ENCODE data around the gene CROCC2.

Gene CROCC2

GRCh38 chr2:240959941-240960308 lies 53.8 kb downstream of the CROCC2 start:
- no peak for DNase-seq

GRCh38 chr2:240960309-240960970 lies 54.3 kb downstream of the CROCC2 start:
- no peak for DNase-seq

GRCh38 chr2:240960971-240961876 lies 55.1 kb downstream of the CROCC2 start:
- DNase-seq, result no peak

GRCh38 chr2:240961910-240962299 lies 55.8 kb downstream of the CROCC2 start:
- no peak for DNase-seq

GRCh38 chr2:240962300-240963064 lies 56.3 kb downstream of the CROCC2 start:
- DNase-seq, result no peak

GRCh38 chr2:240963065-240963867 lies 57.1 kb downstream of the CROCC2 start:
- DNase-seq, result no peak

GRCh38 chr2:240963868-240964703 lies 58.0 kb downstream of the CROCC2 start:
- no peak for DNase-seq

- no peak for DNase-seq
These were observed 58.7 kb downstream of the CROCC2 start for GRCh38 chr2:240964704-240965295.

GRCh38 chr2:240965296-240965904 lies 59.3 kb downstream of the CROCC2 start:
- no peak for DNase-seq

GRCh38 chr2:240965905-240966456 lies 59.8 kb downstream of the CROCC2 start:
- no peak for DNase-seq

- no peak for DNase-seq
These were observed 60.3 kb downstream of the CROCC2 start for GRCh38 chr2:240966457-240966905.

GRCh38 chr2:240966906-240967680 lies 61.0 kb downstream of the CROCC2 start:
- no peak for DNase-seq

- DNase-seq, result no peak
These were observed 61.8 kb downstream of the CROCC2 start for GRCh38 chr2:240967681-240968621.

- DNase-seq, result no peak
These were observed 62.8 kb downstream of the CROCC2 start for GRCh38 chr2:240968731-240969624.

- no peak for DNase-seq
These were observed 64.0 kb downstream of the CROCC2 start for GRCh38 chr2:240970104-240970503.

GRCh38 chr2:240970816-240971215 lies 64.7 kb downstream of the CROCC2 start:
- no peak for DNase-seq

GRCh38 chr2:240972201-240972600 lies 66.1 kb downstream of the CROCC2 start:
- no peak for DNase-seq

Data from activated naive CD4-positive, alpha-beta T cell (primary cell).